NCI-H510A treated with DMSO at 0.1 percent for 48 hours (cell line): Measurements from ENCODE around the gene ANKS1A.
"Not testable (repeated sequence)": the region's sequence is repeated elsewhere in the genome, so short reads cannot be mapped to it uniquely, and the experiment has no call there.

Experiments
- DNase-seq: peaks from one replicate; lab custom pipeline; 2025; lab: John Stamatoyannopoulos, UW

The ANKS1A gene

DNA sequence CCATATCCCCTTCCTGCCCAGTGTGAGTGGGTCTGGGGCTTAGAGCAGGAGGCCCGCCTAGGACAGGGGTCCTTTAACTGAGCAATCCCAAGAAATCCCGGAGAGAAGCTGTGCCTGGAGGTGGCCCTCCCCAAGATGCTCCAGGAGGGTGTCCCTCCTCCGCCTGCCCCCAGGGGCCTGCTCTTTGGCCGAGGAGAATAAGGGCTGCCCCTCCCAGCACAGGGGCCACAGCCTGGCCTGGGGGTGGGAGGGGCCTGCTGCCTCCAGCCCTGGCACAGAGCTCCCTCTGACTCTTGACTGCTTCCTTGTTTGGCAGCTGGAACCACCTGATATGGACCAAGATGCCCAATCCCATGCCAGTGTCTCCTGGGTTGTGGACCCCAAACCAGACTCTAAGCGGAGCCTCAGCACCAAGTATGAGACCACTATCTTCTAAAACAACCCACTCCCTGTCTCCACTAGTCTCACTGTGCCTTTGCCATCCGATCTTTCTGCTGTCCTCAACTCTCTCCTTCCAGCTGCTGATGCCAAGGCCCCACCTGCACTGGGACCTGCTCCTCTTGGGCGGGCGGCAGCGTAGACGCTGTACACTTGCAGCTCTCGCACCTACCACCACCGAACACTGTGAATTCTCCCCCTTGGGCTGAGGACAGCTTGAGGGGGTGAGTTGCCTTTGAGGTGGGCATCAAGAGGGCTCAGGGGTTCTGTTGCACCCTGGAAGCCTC lies 197.7 kb downstream of the ANKS1A start:
- no peak for DNase-seq

DNA sequence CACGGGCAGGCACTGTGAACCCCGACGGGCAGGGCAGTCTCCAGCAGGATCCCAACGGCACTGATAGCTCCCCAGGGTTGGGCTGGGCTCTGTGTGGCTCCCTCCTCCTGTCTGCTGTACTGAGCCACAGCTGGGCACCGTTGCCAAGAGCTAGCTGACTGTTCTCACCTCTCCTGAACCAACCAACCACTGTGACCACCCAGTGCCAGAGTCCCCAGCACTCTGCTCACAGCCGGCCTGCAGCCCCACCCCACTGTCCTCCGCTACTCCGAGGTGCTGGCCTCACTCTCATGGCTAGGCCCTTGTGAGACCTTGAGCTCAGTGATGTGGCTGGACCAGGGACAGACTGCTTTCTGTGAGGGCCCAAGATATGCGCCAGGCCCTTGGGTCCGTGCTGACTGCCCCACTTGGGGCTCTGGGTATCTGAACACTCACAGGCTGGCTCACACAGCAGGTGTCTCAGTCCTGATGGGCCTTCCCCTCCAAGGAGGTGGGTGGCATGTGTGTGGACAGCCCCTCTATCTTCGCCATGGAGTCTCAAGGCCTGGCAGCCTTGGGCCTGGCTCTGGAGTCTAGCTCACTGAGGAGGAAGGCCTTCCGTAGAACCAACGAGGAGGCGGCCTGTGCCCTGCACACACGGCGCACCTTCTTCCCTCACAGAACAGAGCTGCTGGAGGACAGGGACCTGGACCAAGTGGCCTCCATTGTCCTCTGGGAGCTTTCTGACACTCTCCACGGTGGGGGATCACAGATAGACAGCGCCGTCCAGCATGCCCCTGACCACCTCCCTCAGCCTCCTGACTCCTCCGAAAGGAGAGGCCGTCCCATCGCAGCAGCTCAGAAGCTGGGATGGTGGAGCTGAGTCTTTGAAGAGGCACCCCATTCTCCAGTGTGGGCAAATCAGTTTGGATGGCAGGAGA lies 198.6 kb downstream of the ANKS1A start:
- no peak for DNase-seq

DNA sequence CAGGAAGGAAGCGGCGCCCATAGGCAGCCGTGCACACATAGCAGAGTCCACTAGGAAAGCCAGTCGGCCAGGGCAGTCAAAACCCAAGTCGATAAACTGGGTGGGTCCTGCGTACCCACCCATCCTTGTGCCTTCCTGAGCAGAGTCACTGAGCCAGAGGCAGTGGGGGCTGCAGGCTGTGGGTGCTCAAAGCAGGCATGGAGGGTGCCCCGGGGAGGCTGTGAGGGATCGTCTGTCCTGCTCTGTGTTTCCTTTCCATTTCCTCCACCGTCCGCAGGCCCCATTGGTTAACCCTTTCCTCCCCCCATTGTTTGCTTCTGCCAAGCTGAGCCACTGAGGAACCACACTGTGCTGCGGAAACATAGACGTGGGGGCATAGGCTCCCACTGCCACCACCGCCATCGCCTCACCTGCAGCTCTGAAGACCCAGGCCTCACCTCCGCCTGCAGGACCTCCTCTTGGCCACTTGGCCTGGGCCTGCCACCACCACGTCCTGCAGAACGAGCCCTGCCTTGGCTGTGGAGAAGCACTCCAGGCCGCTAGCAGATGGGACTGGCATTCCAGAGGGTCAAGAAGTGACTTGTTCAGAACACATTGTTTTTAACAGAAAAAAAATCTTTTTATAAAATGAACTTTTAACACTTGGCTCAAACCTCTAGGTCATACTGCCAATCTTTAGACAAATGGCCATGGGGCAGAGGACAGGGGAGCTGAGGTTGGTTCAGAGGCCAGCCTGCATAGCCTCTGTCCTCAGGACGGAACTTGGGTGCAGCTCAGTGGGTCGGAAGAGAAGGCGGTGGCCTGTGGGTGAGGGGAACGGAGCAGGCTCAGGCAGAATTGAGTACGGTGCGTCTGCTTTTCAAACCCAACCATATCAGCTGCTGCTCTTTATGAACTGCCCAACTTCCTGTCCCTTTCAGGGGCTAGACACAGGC lies 199.5 kb downstream of the ANKS1A start:
- DNase-seq: no peak

DNA sequence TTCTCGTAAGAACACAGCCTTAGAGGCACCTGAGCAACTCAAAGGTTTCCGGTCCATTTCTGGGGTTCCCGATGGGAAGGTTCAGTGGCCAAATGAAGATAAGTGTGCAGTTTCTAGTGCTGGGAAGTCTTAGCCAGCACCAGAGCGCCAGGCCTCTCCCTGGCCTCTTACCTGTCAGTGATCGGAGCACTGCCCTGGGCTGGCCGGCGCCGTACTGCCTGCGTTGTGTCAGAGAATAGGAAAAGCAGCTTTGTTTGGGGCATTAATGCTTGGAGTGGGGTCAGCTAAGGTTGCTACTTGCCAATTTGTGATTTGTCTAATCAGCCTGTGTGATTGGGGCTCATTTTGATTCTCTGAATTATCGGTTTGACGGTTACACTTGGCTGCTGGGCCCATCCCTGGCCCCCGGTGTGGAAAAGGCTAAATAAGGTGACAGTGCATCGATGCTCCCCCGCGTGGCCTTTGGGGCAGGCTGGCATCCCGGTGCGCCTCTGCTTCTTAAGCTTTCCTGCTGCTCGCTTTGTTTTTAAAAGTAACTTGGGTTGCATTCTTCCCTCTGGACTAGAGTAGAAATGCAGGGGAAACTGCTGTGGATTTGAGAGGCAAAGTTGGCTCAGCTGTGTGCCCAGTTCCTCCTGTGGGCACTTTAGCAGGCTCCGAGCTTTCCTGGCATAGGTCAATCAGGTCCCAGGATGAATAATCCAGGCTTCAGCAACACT lies 200.3 kb downstream of the ANKS1A start:
- no peak for DNase-seq

DNA sequence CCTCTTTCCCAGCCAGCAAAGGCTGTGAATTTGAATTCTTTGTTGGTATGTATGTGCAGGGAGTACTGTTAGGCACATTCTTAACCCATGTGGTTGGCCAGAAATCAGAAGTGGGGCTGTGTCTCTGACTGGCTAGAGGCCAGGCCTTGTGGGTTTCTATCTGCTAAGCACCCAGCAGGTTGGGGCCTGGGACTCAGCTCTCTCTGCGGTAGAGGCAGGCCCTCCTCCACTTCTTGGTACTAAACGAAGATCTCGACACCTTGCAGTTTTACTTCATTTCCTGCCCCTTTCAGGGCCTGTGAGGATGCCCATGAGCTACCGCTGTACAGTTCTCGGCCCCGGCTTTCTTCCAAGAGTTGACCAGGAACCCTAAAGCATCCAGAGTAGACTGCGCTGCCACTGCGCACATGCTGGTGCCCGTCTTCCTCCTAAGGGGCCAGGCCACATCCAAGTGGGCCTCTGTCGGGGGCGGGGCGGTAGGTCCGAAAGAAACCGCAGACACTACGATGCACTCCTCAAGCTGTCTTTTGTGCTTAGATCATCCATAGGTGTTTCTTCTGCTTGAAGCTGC lies 201.0 kb downstream of the ANKS1A start:
- no peak for DNase-seq

DNA sequence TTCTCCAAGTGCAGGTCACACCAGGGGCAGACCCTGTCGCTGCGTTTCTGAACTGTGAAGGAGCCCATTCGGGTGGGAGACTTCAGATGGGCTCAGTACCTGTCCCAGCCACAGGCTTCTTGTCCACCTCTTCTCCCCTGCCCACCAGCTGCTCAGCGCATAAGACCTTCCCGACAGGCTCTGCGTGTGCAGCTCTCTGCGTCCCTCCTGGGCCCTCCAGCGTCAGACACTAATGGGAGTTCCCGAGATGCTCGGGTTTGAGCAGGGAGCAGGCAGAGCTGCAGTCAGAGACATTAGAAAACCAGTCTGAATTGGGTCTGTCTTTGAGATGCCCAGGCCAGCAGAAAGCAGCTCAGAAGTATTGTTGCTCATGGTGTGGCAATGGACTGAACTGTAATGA lies 201.7 kb downstream of the ANKS1A start:
- DNase-seq: no peak

DNA sequence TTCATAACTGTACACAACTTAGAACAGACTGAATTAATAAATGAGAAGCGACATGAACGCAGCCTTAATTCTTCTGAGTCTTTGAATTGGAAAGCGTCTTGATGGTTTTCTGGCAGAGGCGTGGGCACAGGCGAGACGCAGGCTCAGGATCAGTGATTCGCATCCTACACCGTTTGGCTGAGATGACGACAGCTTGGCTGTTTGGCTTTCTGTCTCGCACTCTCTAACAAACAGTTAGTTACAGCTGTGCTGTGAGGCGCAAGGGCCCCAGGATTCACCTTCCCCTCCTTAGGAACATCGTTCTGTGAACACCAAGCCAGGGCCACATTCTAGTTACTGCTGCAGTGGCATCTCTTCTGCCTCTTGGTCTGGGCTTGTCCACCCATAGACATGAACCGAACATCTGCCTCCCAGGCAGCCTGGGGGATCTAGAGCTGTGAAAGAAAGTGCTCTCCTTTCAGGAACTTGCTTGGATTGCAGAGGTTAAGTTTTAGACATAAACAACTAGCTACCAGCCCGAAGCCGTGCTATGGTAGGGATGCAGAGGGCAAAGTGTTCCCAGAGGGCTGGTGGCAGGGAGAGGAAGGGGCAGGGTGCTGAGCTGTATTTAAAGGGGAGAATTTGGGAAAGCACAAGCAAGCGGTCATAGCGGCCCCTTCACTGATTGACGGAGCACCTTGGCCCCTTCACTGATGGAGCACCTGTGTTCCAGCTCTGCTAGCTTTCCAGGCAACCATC lies 202.5 kb downstream of the ANKS1A start:
- DNase-seq: no peak

DNA sequence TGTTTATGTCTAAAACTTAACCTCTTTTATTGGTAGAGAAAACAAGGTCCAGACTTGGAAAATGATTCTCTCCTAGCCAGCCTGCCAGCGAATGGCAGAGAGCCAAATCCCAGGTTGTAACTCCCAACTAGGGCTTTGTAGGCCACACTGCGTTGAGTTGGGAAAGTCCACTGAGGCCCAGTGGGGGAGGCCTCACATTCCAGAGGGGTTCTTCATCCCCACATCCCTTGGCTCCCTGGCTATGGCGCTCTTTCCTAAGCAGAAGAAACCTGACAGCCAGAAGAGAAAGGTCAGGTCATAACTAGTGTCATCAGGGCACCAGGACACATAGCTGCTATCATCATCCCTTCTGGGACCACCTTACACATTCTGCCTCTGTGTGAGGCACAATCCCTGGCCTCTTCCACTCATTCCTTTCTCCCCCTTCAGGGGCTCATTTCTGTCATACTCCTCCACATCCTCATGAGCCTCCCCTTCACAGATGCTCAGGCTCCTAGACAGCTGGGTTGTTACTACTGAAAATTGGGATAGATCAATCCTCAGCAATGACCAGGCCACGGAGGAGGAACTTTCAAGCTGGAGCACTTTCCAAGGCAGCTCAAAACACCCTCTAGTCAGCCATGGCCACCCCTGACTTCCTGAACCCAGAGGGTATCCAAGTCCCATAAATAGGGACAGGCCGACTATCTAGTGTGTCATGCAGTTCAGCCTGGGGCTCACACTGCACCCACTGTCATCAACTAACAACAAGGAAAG lies 203.5 kb downstream of the ANKS1A start:
- DNase-seq: no peak

DNA sequence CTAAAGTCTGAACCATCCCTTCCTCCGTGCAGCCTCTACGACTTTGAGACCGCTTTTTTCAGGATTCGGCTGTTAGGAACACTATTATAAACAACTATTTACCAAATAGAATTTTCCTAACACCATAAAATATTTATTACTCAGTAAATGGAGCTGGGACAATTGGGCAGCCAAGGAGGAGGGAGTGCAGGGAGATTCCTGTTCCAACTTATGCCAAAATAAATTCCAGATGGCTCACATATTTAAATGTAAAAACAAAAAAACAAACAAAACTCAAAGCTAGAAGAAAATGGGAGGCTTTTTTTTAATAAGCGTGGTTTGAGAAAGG lies 204.0 kb downstream of the ANKS1A start:
- DNase-seq: no peak

DNA sequence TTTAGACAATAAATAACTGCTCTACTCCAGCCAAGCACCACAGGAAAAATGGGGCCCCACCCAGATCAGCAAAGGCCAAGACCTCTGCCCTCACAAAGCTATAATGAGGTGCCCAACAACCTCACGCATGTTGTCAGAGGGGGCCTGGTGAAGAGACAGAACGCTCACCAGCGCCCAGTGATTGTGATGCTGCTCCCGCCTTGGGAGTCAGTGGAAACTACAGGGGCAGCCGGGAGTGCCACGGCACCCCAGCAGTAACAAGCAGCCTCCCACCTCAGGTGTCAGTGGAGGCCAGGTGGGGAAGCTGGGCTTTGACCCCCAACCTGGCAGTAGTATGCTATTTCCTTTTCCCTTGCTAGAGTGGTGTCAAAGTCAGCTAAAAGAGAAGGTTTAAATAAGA lies 204.7 kb downstream of the ANKS1A start:
- no peak for DNase-seq

DNA sequence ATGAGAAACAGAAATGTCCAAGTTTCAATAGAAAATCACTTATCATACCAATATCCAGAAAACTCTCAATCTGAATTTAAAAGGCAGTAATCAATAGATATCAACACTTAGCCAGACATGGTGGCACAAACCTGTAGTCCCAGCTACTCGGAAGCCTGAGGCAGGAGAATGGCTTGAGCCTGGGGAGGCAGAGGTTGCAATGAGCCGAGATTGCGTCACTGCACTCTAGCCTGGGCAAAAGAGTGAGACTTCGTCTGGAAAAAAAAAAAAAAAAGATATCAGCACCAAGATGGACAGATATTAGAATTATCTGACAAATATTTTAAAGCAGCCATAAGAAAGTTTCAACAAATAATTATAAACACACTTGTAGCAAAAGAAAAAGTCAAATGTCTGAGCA lies 205.1 kb downstream of the ANKS1A start:
- DNase-seq: no peak

DNA sequence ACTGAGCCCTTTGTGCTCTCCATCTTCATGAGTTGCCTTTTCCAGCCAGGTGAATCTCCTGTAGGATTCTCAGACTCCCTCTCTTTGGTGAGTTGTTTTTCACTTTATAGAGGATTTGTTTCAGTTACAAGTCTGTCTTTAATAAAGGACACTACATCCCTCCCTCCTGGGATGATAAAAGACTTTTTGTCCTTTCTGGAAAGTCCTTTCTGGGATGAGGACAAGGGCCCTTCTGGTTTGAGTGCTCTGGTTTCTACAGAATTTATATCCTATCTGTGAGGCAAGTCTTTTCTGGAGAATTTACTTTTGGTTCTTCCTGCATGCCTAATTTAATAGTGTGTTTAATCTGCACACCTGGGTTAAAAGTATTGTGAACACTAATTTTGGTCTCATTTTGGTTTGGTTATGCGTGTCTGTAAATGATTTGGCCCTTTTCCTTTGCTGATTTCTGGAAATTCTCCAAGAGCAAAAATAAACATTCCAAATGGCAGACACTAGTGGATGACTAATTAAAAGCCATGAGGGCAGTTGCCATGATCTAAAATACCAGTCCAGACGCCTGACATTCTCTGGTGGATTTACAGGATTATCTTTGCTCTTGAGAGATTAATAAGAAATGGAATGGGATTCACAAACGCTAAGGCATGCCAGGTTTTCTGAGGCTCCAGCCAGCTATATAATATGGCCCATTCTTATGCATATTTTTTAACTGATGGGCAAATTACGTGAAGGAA lies 207.2 kb downstream of the ANKS1A start:
- peak; percentile 64 for DNase-seq

DNA sequence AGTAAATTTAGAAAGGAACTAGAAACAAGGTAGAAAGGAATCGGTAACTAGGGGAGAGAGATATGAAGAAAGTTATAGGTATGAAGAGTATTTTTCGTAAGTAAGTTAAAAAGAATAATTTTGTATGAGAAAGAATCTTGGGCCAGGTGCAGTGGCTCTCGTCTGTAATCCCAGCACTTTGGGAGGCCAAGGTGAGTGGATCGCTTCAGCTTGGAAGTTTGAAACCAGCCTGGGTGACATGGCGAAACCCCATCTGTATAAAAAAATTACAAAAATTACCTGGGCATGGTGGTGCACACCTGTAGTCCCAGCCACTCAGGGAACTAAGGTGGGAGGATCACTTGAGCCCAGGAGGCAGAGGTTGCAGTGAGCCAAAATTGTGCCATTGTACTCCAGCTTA lies 210.1 kb downstream of the ANKS1A start:
- no peak for DNase-seq

DNA sequence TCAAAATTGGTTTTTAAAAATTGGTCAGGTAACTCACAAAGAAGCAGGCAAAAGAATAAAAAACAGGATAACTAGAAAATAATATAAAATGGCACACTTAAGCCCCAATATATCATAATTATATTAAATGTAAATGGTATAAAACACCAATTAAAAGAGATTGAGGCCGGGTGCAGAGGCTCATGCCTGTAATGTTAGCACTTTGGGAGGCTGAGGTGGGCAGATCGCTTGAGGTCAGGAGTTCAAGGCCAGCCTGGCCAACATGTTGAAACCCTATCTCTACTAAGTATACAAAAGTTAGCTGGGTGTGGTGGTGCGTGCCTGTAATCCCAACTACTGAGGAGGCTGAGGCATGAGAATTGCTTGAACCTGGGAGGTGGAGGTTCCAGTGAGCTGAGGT lies 216.0 kb downstream of the ANKS1A start:
- no peak for DNase-seq

DNA sequence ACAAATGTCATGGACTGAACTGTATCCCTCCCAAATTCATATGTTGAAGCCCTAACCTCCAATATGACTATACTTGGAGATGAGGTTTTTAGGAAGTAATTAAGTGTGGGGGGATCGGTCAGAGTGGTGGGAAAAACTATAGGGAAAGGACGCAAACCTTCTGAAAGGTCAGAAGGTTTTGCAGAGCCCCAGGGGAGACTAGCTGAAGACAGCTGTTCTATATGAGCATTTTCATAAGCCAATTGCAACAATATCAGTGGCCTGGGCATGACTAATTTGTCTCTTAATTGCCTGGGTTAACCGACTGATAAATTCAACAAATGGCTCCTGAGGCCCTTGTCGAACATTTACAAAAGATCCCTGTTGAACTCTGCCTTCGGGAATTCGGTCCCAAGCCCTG lies 217.0 kb downstream of the ANKS1A start:
- DNase-seq: not testable (repeated sequence)

DNA sequence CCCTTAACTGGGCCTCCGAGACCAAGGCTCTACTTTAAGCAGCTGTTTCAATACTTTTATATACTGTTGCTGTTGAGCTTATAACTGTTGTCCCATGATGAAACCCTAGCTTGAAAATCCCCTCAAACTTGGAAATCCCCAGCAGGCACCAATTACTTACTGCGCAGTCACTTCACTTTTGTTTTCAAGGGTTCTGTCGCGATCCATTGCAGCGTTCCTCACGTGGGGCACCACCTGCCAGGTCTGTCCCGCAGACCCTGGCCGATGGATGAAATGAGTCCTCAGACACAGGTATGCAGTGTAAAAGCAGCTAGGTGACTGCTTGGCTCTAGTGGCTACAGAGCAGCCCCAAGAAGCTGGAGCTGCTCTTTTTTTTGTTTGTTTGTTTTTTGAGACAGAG lies 218.2 kb downstream of the ANKS1A start:
- not testable (repeated sequence) for DNase-seq

DNA sequence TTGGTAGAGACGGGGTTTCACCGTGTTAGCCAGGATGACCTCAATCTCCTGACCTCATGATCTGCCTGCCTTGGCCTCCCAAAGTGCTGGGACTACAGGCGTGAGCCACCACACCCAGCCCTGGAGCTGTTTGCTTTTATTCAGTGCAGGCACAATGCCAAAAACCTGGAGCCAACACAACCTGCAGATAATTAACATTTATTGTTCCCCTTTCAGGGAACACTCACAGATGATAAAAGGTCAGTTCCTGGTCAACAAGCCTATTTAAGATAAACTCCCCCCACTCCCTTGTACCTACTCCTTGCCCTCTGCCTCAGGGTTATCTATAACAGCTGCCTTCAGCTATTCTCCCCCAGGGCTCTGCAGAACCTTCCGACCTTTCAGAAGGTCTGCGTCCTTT lies 218.7 kb downstream of the ANKS1A start:
- DNase-seq: not testable (repeated sequence)

DNA sequence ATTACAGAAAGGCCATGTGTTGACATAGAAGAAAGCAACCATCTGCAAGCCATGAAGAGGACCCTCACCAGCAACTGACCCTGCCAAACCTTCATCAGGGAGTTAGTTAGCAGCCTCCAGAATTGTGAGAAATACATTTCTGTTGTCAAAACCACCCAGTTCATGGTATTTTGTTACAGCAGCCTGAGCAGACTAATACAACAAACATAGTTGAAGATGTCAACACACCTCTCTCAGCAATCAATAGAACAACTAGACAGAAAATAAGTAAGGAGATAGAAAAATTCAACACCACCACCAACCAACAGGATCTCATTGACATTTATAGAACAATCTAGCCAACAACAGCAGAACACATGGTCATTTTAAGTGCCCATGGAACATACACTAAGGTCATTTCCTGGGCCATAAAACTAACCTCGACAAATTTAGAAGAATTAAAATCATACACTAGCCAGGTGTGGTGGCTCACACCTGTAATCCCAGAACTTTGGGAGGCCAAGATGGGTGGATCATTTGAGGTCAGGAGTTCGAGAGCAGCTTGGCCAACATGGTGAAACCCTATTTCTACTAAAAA lies 219.3 kb downstream of the ANKS1A start:
- no peak for DNase-seq

DNA sequence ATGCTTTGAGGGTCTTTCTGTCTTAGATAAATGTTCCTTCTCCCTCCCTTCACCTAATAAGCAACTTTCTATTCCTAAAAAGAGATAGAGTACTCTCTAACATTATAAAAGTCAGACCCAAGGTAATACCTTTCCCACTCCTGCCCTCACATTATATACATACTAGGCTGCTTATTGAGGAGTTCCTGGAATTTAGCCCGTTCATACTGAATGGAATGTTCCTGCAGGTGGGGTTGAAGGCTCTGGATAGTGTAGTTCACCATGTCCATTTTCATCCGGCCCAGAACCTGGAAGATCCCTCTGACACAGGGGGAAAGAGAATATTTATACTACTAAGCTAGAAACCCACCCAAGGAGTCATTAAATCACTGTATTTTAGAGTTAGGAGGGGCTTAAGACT lies 231.7 kb downstream of the ANKS1A start:
- no peak for DNase-seq
